Activated T-cell treated with anti-CD3 and anti-CD28 coated beads for 4 hours (primary cell): ENCODE data around the gene GPATCH8.
"Not testable (repeated sequence)": the region's sequence is repeated elsewhere in the genome, so short reads cannot be mapped to it uniquely, and the experiment has no call there.

Experiments
- DNase-seq: peaks from one replicate; pipeline ENCODE4 v3.0.0-alpha.2; 2020

The GPATCH8 gene

DNA sequence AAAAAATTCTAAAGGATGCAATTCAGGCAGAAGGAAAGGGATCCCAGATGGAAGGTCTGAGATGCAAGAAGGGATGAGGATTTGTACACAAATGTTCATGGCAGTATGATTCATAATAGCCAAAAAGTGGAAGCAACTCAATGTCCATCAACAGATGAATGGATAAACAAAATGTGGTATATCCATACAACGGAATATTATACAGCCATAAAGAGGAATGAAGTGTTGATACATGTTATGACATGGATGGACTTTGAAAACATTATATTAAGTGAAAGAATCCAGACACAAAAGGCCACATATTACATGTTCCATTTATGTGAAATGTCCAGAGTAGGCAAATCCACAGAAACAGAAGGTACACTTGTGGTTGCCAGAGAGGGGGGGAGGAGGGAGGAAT is 23.9 kb upstream of the GPATCH8 start:
- DNase-seq, result no peak

DNA sequence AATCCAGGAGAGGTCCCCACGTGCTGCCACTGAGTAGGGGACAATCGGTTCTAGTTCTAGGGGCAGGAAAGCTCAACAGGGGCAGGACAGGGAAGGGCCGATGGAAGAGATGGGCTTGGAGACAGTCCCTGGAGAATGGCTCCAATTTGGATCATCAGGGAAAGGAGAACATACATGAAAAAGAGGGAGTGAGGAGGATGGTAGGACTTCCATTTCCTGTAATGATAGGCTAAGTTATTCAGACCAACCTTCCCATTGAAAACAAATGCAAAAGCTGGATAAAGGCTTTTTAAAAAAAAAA is 20.4 kb upstream of the GPATCH8 start:
- no peak for DNase-seq

DNA sequence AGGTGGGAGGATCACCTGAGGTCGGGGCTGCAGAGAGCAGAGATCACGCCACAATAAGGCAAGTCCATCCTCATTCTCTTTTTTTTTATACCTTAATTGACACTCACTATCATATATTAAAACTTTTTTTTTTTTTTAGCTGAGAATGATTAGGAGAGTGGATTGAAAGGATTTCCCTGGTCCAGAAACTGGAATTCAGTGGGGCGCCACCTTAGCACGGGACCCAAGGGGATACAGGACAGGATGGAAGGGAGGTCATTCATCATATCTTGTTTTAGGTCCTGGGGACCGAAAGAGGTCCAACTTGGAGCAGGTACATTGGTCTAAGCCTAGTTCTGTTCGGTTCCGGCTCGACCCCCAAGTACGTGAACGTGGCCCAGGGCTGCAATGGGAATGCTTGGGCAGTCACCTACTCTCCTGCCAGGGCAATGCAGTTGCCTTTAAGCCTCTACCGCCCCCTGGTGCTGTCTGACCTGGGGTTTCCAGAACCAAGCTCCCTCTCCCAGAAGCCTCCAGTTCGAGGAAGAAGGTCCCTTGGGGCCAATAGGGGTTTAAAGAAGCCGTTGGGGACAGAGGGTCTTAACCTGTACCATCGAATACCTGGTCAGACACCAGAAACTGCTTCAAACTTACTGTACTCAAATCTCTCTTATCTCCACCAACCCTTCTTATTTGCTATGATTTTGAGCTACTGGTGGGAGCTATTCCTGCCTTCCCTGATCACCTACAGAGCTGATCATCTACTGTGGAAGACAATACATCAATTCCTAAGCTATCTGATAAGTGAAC is 19.9 kb upstream of the GPATCH8 start:
- DNase-seq, result peak; percentile 25

DNA sequence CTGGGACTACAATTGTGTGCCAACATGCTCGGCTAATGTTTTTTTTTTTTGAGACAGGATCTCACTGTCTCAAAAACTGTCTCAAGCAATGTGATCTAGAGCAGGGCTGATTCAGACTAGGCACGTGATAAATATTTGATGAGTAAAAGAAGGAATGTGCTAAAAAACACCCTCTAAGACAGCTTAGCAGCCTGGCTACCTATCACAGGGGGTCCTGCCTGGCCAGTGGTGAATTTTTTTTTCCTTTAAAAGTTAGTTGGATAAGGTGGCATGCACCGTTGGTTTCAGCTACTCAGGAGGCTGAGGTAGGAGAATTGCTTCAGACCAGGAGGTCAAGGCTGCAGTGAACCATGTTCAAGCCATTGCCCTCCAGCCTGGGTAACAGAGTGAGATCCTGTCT is 14.8 kb upstream of the GPATCH8 start:
- no peak for DNase-seq

DNA sequence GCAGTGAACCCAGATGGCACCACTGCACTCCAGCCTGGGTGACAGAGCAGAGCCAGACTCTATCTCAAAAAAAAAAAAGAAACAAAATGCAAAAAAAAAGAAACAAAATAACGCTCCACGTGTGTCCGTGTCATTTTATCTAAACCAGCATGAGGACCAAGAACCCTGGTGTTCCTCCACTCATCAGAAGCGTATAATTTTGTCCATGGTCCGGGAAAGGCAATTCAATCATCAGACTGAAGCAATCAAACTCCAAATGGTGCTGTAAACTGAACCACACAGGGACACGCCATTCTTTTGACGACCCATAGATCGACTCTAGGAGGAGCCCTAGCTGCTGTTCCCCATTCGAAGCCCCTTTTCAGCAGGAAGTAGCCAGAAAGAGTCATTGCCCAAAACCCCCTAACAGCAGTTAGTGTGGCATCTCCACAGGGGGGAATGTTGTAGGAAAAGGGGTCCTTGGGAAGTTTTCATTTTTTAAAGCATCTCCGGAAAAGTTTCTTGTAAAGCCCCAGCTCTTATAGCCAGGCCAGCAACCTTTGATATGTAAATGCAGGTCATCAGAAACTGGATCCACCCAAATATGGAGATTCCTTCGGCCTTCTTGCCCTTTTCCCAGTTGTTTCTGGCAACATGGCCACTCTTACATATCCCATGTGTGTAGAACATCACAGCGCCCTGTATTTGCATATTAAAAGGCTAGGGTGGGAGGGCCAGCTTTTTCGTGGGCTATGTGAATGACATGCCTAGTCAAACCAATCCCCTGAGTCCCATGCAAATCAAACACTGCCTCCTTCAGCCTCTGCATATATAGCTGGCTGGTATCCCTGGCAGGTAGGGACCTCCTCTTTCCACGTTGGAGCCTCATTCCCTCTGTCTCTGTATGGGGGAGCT is 8.3 kb upstream of the GPATCH8 start:
- DNase-seq, result not testable (repeated sequence)

DNA sequence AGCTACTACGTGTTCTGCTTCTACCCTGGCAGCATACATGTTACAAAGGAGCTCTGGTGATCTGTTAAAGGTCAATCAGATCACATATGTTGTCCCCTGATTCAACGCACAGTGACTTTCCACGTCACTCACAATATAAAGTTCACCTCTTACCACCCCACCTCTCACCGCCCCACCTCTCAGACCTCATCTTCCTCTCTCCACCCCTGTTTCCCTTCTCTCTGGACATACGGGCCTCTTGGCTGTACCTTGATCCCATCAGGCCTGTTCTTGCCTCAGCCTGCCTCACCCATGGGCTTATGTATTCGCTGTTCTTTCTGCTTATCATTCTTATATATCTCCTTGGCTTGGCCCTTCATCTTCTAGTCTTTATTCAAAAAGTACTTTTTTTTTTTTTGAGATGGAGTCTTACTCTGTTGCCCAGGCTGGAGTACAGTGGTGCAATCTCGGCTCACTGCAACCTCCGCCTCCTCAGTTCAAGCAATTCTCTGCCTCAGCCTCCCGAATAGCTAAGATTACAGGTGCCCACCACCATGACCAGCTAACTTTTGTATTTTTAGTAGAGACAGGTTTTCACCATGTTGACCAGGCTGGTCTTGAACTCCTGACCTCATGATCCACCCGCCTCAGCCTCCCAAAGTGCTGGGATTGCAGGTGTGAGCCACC is 3.9 kb upstream of the GPATCH8 start:
- DNase-seq, result not testable (repeated sequence)

DNA sequence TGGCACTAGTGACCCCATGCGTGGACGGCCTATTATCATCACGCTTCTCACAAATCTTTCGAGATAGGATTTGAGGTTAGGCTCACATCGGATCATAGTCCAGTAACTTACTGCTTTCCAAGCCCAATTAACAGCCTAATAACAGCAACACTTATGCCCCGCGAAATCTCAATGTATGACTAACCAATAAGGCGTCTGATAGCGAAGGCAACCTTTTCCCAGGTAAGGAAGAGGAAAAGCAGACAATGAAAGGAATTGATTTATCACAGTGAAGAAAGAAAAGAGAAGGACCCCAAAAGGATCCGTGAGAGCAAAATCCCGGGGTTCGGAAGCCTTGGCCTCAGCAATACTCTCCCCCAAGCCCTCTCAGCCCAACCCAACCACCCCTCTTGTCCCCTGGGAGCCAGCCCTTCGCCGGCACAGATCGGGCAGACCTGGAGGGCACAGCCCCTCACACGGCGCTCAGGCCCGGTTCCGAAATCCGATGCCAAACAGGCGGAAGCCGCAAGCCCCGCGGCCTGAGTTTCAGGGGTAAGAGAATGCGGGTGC is 534 bp downstream of the GPATCH8 start:
- peak; percentile 8 for DNase-seq

DNA sequence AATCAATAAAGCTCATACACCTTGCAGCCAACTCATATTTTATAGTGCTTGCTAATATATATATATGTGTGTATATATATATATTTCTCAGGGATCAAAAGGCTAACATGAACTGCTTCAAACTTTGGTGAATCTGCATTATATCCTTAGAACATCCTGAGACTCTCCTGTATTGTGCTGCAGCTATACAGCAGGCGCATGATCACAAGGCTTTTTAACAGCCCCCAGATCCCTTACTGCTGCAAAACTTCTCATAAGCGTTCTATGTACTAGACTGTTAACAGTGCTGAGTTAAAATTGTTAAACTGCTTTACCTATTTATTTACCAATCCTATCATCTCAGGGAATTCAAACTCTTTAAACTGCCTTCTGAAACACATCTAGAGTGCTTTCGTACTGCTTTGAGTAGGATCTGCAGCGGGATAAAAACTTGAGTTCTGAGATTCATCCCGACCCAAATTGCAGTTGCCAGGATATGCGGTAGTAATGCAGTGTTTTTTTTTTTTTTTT is 1.3 kb downstream of the GPATCH8 start:
- DNase-seq, result no peak

DNA sequence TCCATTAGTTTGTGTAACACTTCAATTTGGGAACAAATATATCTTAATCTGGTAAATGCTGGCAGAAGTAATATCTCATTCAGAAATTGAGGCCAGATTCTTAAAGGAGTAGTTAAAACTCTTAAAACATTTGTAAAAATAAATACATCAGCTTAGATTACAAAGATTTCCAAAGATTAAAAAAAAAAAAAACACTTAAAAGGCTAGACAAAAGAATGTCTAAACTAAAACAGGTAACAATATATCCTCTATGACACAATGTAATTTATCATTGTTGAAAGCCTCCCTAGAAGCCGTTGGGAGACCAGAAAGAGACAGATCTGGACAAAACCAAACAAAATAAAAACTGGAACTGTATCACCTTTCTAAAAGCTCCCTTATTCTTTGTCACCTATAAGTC is 3.5 kb downstream of the GPATCH8 start:
- no peak for DNase-seq

DNA sequence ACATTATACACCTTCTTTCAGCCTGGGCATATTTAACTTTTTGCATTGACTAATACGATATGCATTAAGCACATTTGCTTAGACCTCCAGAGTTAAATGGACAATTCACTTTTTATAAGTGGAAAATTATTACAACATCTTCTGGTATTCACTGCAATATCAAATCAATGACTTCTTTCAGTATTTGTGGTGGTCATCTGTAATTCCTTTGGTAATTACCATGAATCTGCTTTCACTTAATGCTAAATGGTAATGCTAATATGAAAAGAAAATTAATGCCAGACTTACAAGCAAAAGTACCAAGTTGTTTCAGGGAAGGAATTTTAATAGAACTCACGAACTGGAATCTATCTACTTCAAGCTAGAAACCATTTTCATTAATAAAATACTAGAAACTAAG is 6.4 kb downstream of the GPATCH8 start:
- no peak for DNase-seq

DNA sequence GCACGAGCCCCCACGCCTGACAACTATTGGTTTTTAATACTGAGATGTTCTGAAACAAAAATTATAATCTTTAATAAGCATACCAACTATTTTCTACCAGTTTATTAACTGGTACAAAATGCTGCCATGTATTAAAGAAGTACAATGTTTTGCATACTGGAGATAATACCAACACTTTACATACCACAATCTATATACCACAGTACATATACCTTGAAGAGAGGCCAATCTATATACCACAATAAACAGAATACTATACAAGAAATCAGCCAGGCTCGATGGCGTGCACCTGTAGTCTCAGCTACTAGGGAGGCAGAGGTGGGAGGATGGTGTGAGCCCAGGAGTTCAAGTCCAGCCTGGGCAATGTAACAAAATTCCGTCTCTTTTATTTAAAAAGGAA is 9.9 kb downstream of the GPATCH8 start:
- no peak for DNase-seq

DNA sequence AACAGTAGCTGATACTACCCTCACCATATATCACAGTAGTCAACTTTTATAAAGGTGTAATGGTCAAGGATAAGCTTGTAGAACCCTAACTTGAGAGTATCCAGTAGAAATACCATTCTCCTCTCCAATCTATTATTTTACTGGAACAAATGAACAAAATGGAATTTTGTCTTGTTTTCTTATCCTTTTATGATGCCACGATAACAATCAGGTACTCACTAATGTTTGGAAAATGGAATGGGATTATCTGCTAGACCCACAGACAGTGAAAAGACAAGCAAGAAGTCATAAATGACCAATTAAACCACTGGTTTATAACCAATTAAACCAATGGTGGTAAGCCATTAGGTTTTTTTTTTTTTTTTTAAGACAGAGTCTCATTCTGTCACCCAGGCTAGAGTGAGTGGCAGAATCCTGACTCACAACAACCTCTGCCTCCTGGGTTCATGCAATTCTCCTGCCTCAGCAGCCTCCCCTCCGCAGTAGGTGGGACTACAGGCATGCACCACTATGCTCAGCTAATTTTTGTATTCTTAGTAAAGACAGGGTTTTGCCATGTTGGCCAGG is 10.4 kb downstream of the GPATCH8 start:
- no peak for DNase-seq

DNA sequence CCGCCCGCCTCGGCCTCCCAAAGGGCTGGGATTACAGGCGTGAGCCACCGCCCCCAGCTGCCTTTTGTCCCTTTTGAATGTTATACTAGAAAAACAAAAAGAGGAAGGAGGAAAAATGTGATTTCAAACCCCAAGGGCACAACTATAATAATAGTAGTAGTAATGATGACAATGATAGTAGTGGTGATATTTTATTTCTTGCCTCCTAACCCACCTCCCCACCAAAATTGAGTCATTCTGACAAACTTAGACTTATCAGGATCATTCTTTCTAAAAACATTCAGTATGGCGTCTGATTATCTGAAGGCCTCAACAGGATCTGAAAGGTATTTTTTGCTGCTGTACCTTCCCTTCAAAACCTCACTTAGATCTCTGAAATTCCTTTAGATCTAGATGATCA is 13.6 kb downstream of the GPATCH8 start:
- DNase-seq, result no peak

DNA sequence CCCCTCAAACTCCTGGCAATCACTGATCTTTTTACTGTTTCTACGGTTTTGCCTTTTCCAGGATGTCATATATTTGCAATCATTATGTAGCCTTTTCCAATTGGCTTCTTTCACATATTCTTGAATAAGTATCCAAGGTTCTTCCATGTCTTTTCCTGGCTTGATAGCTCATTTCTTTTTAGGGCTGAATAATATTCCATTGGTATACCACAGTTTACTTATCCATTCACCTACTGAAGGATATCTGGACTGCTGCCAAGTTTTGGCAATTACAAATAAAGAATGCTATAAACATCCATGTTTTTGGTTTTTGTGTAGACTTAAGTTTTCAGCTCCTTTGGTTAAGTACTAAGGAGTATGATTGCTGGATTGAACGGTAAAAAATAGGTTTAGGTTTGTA is 16.0 kb downstream of the GPATCH8 start:
- no peak for DNase-seq

DNA sequence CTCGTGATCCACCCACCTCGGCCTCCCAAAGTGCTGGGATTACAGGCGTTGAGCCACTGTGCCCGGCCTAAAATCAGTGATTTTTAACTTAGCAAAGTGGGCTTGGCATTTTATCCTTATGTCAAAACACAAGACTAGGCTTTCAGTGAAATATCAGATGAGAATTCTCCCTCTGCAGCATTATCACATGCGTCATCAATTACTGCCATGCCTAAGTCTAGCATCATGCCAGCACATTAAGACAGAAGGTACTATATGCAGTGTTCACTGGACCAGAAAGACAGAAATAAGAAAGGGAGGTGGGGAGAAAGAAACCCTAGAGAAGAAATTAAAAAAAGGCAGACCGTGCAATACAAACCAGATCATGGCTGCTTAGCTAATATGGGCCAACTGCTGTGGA is 29.8 kb downstream of the GPATCH8 start:
- no peak for DNase-seq

DNA sequence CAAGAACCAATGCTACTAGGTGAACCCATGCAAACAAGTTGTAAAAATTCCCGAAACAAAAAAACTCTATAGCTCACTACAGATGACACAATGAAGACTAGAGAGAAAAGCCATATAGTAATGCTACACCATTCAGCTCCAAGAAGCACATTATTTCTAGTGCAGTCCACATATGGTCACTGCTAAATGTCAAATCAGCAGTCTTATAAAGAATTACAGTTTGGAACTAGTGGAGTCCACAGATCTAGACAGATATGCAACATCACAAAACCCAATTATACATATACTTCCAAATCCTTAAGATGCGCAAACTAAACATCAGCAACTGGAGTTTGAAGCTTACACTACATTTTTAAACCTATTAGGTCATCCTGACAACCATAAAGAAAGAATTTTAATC is 33.5 kb downstream of the GPATCH8 start:
- no peak for DNase-seq

DNA sequence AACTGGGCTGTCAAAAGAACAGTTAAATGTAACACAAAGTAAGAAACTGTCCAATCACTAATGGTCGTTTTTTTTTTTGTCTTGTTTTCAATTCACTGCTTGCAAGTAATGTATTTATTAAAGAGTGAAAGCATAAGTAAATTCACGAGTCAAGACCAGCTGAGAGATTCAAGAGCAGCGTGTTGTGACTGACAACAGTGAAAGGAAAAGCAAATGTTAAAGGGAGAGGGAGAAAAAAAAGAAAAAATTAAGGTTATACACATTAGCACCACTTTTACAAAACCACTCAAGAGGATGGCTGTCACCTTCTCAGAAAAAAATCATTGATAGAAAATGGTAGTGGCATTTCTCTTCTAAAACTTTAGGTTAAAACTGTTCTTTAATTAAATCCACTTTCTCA is 36.1 kb downstream of the GPATCH8 start:
- no peak for DNase-seq

DNA sequence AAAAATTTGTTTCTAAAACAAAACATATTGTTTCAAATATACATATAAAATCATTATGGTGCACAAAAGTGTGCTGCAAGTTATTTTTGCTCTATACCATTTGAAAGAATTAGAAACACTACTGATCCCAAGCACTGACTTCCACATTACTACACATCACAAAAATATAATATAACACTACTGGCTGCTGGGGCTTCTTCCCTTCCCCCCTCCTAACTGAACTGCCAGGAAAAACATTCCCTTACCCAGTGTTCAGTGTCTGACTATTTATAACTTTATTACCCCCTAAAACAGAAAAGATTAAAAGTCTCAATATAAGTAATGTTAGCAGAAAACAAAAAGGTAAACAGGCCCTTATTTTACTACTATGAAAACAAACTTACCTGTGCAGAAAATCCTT is 36.9 kb downstream of the GPATCH8 start:
- DNase-seq, result no peak

DNA sequence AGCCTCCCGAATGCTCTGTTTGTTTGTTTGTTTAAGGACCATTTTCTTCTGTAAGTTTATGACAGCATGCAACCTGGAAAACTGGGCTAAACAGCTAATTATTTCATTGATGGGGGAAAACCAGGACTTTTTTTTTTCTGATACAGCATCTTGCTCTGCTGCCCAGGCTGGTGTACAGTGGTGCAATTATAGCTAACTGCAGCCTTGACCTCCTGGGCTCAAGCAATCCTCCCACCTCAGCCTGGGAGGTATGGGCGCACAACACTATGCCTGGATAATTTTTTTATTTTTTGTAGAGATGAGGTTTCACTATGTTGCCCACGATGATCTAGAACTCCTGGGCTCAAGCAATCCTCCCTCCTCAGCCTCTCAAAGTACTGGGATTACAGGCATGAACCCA is 37.3 kb downstream of the GPATCH8 start:
- no peak for DNase-seq

DNA sequence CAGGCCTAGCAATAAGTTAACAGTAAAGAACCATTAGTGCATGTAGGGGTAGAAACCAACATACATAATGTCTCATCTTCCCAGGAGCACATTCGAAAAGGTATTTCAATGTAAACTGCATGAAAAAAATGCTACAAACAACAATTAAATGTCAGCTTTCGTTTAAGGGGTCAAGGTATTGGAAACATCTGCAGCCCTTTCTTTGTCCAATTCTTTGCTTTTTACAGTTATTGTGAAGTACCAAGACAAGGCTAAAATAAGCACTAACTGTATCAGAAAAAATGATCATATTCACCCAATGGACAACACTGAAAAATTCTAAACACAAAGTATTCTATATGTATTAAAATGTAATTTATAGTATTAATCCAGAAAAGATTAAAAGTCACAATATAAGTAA is 37.9 kb downstream of the GPATCH8 start:
- DNase-seq, result no peak

DNA sequence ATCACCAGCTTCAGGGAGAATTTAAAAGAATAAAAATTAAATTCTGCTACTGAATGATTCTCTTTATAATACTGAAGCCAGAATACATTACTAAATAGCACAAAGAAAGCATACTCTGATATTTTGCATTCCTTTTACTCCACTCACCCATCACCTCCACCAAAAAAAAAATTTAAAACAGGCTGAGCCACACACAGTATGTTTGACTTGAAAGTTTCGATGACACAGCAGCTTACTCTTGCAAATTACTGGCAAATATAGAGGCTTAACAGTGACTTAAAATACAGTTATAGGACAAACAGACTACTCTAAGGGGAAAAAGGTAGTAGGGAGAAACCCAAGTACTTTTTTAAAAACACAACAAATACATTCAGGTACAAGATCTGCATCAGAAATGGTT is 39.2 kb downstream of the GPATCH8 start:
- no peak for DNase-seq

DNA sequence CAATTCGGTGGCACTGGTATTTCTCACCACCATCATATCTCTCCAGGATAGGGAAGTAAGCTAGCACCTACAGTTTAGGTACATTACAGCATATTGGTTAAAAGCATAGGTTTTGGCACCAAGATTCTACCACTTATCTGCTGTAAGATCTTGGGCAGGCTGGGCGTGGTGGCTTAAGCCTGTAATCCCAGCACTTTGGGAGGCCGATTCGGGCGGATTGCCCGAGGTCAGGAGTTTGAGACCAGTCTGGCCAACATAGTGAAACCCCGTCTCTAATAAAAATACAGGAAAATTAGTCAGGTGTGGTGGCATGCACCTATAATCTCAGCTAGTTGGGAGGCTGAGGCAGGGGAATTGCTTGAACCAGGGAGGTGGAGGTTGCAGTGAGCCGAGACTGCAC is 51.4 kb downstream of the GPATCH8 start:
- DNase-seq, result no peak

DNA sequence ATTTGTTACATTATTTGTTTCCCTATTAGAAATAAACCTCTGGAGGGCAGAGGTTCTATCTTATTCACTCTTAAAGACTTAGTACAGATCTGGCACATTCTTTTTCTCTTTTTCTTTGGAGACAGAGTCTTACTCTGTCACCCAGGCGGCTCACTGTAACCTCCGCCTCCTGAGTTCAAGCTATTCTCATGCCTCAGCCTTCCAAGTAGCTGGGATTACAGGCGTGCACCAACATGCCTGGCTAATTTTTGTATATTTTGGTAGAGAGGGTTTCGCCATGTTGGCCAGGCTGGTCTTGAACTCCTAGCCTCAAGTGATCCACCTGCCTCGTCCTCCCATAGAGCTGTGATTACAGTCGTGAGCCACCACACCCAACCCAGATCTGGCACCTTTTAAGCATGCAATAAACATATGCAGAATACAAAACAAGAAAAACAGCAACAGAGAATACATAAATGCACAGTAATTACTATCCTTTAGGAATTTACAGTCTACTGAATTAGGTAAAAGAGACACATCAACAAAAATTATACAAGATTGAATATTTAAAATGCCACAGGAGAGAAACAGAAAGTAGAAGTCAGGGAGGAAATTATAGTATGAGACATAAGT is 52.1 kb downstream of the GPATCH8 start:
- DNase-seq, result no peak
